Erythroblast (primary cell): Measurements from ENCODE around the gene SOAT2.

Experiments used
- GATA1 ChIP-seq: IDR thresholded peaks from 2 replicates; pipeline ENCODE4 v1.6.1; 2011; ENCODE audit warnings: low read depth, mild to moderate bottlenecking, control low read depth, low read length, moderate library complexity
- POLR2A ChIP-seq: IDR thresholded peaks from 2 replicates; pipeline ENCODE4 v1.6.1; 2011; ENCODE audit warnings: mild to moderate bottlenecking, low read length

DNA sequence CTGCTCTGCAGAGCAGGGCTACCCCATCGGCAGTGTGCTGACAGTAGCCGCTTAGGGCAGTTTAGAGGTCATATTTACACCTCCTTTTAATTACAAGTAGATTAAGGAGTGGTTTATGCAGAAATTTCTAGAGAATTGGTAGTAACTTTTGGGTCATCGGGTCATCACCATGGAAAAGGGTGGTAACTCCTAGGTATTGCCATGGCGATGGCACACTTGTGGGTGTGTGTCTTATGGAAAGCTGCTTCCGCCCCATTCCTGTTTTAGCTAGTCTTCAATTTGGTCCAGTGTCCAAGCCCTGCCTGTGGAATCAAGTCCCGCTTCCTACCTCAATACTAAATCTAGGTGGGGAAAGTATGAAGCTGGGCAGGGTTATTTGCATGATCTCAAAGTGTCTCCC lies 47.8 kb downstream of the SOAT2 start:
- TF ChIP-seq POLR2A (no peak), GATA1 (no peak)
